Mesendoderm (in vitro differentiated cells): ENCODE measurements around the gene SELPLG.
"Not testable (repeated sequence)": the region's sequence is repeated elsewhere in the genome, so short reads cannot be mapped to it uniquely, and the experiment has no call there.

ENCODE experiments used
- DNase-seq: peaks from one replicate; pipeline ENCODE4 v3.0.0; 2013
- H2AK5ac ChIP-seq: 2 replicates; pipeline ENCODE4 v1.6.1; 2013; ENCODE audit warnings: low read length, inconsistent platforms
- H2BK120ac ChIP-seq: 2 replicates; pipeline ENCODE4 v1.6.1; 2013; ENCODE audit warnings: low read depth, mild to moderate bottlenecking, low read length, moderate library complexity, mixed read lengths
- H2BK15ac ChIP-seq: replicated peaks from 2 replicates; pipeline ENCODE4 v1.6.1; 2013; ENCODE audit warnings: low read depth, mild to moderate bottlenecking, moderate library complexity
- H2BK5ac ChIP-seq: 2 replicates; pipeline ENCODE4 v1.6.1; 2013; ENCODE audit warnings: low read length, inconsistent platforms
- H3K18ac ChIP-seq: 2 replicates; pipeline ENCODE4 v1.6.1; 2013; ENCODE audit warnings: mild to moderate bottlenecking, low read length, mixed read lengths
- H3K23ac ChIP-seq: one replicate; pipeline ENCODE4 v1.6.1; 2013; ENCODE audit warnings: low read length
- H3K27ac ChIP-seq: 2 replicates; pipeline ENCODE4 v1.5.1; 2013; ENCODE audit warnings: low read depth, mild to moderate bottlenecking, inconsistent platforms, low read length, moderate library complexity
- H3K27me3 ChIP-seq: 2 replicates; pipeline ENCODE4 v1.6.1; 2013; ENCODE audit warnings: low read length, control low read depth, mild to moderate bottlenecking, inconsistent platforms; ENCODE audit not compliant: insufficient read depth, poor library complexity
- H3K36me3 ChIP-seq: 2 replicates; pipeline ENCODE4 v1.6.1; 2013; ENCODE audit warnings: low read length, inconsistent platforms; ENCODE audit not compliant: control insufficient read depth, insufficient read depth
- H3K4ac ChIP-seq: one replicate; pipeline ENCODE4 v1.6.1; 2013; ENCODE audit warnings: low read depth, mild to moderate bottlenecking, low read length, moderate library complexity
- H3K4me1 ChIP-seq: 2 replicates; pipeline ENCODE4 v1.6.1; 2013; ENCODE audit warnings: low read depth, low read length, inconsistent platforms; ENCODE audit not compliant: control insufficient read depth
- H3K4me2 ChIP-seq: 2 replicates; pipeline ENCODE4 v1.6.1; 2013; ENCODE audit warnings: low read length
- H3K4me3 ChIP-seq: 2 replicates; pipeline ENCODE4 v1.5.1; 2013; ENCODE audit warnings: mild to moderate bottlenecking, low read length
- H3K56ac ChIP-seq: one replicate; pipeline ENCODE4 v1.6.1; 2013; ENCODE audit warnings: low read length
- H3K79me1 ChIP-seq: 2 replicates; pipeline ENCODE4 v1.6.1; 2013; ENCODE audit warnings: low read length, inconsistent platforms
- H3K79me2 ChIP-seq: 2 replicates; pipeline ENCODE4 v1.6.1; 2013; ENCODE audit warnings: mild to moderate bottlenecking, low read length; ENCODE audit not compliant: control insufficient read depth, insufficient read depth
- H3K9ac ChIP-seq: 2 replicates; pipeline ENCODE4 v1.6.1; 2013; ENCODE audit warnings: low read length, inconsistent platforms
- H4K5ac ChIP-seq: one replicate; pipeline ENCODE4 v1.6.1; 2013; ENCODE audit warnings: low read length
- H4K8ac ChIP-seq: one replicate; pipeline ENCODE4 v1.6.1; 2013; ENCODE audit warnings: low read depth, mild to moderate bottlenecking, control low read depth, low read length, moderate library complexity
- WGBS: extraction: QIAGEN DNeasy Blood & Tissue Kit; methylation state at CpG from one replicate; pipeline ENCODE4 v1.1.7; 2013; ENCODE audit warnings: low lambda C conversion rate, missing lambda C conversion rate; ENCODE audit not compliant: insufficient coverage; ENCODE audit errors: extremely low coverage; 5-methylcytosine and 5-hydroxymethylcytosine counted together

Gene SELPLG

GRCh38 chr12:108590463-108590862 is 43.2 kb downstream of the SELPLG start:
- H3K4me2 ChIP-seq, H3K4me3 ChIP-seq, H3K9ac ChIP-seq: not testable (repeated sequence)

GRCh38 chr12:108589840-108590229 is 43.9 kb downstream of the SELPLG start:
- Histone ChIP-seq H3K4me3 (no peak overlapping the region), H4K8ac (no peak overlapping the region), H2AK5ac (no peak overlapping the region), H3K27me3 (no peaks in the 10 kb centered on the region), H3K4me1 (peaks cover 2% of the 10 kb centered on the region), H3K36me3 (no peaks in the 10 kb centered on the region), H3K9ac (no peak overlapping the region), H2BK120ac (no peak overlapping the region), H3K18ac (no peak overlapping the region), H3K79me2 (no peaks in the 10 kb centered on the region), H3K4me2 (no peak overlapping the region), H3K79me1 (no peaks in the 10 kb centered on the region), H3K4ac (no peak overlapping the region), H2BK5ac (no peak overlapping the region), H3K56ac (no peak overlapping the region), H2BK15ac (no peak overlapping the region), H3K23ac (no peak overlapping the region), H3K27ac (no peak overlapping the region), H4K5ac (no peak overlapping the region)
- DNase-seq: no peak
- WGBS: no CpG with 5 or more reads among the region's 7 CpGs

More at GRCh38 chr12:108590463-108590862, 43.2 kb downstream of the SELPLG start:
- not testable (repeated sequence) for H3K56ac ChIP-seq, H3K4ac ChIP-seq, H4K5ac ChIP-seq, H2BK120ac ChIP-seq, H4K8ac ChIP-seq, H3K27ac ChIP-seq, H3K18ac ChIP-seq, H3K23ac ChIP-seq, H3K4me1 ChIP-seq, H3K27me3 ChIP-seq, H2AK5ac ChIP-seq, H3K79me1 ChIP-seq, H3K79me2 ChIP-seq, H2BK15ac ChIP-seq, H3K36me3 ChIP-seq, H2BK5ac ChIP-seq, DNase-seq
- no CpG with 5 or more reads among the region's 9 CpGs for WGBS

- Histone ChIP-seq H2BK120ac (no peak overlapping the region), H3K27ac (no peak overlapping the region), H2BK5ac (no peak overlapping the region), H3K79me2 (no peaks in the 10 kb centered on the region), H3K4me1 (peaks cover 2% of the 10 kb centered on the region), H3K4me3 (no peak overlapping the region), H4K8ac (no peak overlapping the region), H3K36me3 (no peaks in the 10 kb centered on the region), H3K27me3 (no peaks in the 10 kb centered on the region), H3K9ac (no peak overlapping the region), H3K79me1 (no peaks in the 10 kb centered on the region), H3K18ac (peak overlapping the region; percentile 6), H2BK15ac (no peak overlapping the region), H2AK5ac (no peak overlapping the region), H3K4me2 (no peak overlapping the region), H3K56ac (peak overlapping the region; percentile 65), H4K5ac (no peak overlapping the region), H3K4ac (no peak overlapping the region), H3K23ac (no peak overlapping the region)
- DNase-seq: peak; percentile 37
- no CpG with 5 or more reads among the region's 15 CpGs for WGBS
These were observed 44.5 kb downstream of the SELPLG start for GRCh38 chr12:108589028-108589839.

- no peak overlapping the region for H2AK5ac ChIP-seq
- H3K79me2 ChIP-seq: no peaks in the 10 kb centered on the region
- H2BK120ac ChIP-seq: no peak overlapping the region
- no peak overlapping the region for H3K18ac ChIP-seq
- H3K36me3 ChIP-seq: no peaks in the 10 kb centered on the region
- no peaks in the 10 kb centered on the region for H3K79me1 ChIP-seq
- no peak overlapping the region for H2BK5ac ChIP-seq
- WGBS: no CpG with 5 or more reads among the region's 4 CpGs
- H3K27ac ChIP-seq: no peak overlapping the region
- DNase-seq: no peak
- H3K4me3 ChIP-seq: no peak overlapping the region
- H3K4me2 ChIP-seq: no peak overlapping the region
- no peak overlapping the region for H3K4ac ChIP-seq
- no peak overlapping the region for H4K5ac ChIP-seq
- H3K27me3 ChIP-seq: no peaks in the 10 kb centered on the region
- no peak overlapping the region for H2BK15ac ChIP-seq
- H3K56ac ChIP-seq: no peak overlapping the region
- H3K4me1 ChIP-seq: peaks cover 2% of the 10 kb centered on the region
- no peak overlapping the region for H3K23ac ChIP-seq
- H3K9ac ChIP-seq: no peak overlapping the region
- H4K8ac ChIP-seq: no peak overlapping the region
These were observed 45.9 kb downstream of the SELPLG start for GRCh38 chr12:108587826-108588225.

- WGBS: no CpG with 5 or more reads among the region's 11 CpGs
- H3K27ac ChIP-seq: no peak overlapping the region
- H3K36me3 ChIP-seq: no peaks in the 10 kb centered on the region
These were observed 47.4 kb downstream of the SELPLG start for GRCh38 chr12:108586306-108586705.

GRCh38 chr12:108585864-108586263 is 47.8 kb downstream of the SELPLG start:
- WGBS: no CpG with 5 or more reads among the region's 4 CpGs
- no peaks in the 10 kb centered on the region for H3K79me1 ChIP-seq

More at GRCh38 chr12:108586306-108586705, 47.4 kb downstream of the SELPLG start:
- Histone ChIP-seq H3K56ac (no peak overlapping the region), H3K79me2 (no peaks in the 10 kb centered on the region), H2BK120ac (no peak overlapping the region), H4K5ac (no peak overlapping the region), H3K79me1 (no peaks in the 10 kb centered on the region), H2BK5ac (no peak overlapping the region), H3K4me1 (peaks cover 2% of the 10 kb centered on the region), H2AK5ac (no peak overlapping the region), H3K27me3 (no peaks in the 10 kb centered on the region), H3K9ac (no peak overlapping the region), H4K8ac (no peak overlapping the region), H2BK15ac (no peak overlapping the region), H3K23ac (no peak overlapping the region), H3K4ac (no peak overlapping the region), H3K18ac (no peak overlapping the region), H3K4me2 (no peak overlapping the region), H3K4me3 (no peak overlapping the region)
- no peak for DNase-seq

More at GRCh38 chr12:108585864-108586263, 47.8 kb downstream of the SELPLG start:
- no peaks in the 10 kb centered on the region for H3K79me2 ChIP-seq
- no peak overlapping the region for H2AK5ac ChIP-seq
- no peak overlapping the region for H3K23ac ChIP-seq
- H3K4me1 ChIP-seq: peaks cover 2% of the 10 kb centered on the region
- no peak overlapping the region for H3K4me2 ChIP-seq
- H3K4ac ChIP-seq: no peak overlapping the region
- no peak overlapping the region for H2BK5ac ChIP-seq
- no peak overlapping the region for H4K8ac ChIP-seq
- H3K56ac ChIP-seq: no peak overlapping the region
- H3K9ac ChIP-seq: no peak overlapping the region
- no peak for DNase-seq
- H3K36me3 ChIP-seq: no peaks in the 10 kb centered on the region
- no peak overlapping the region for H3K27ac ChIP-seq
- no peak overlapping the region for H2BK15ac ChIP-seq
- no peak overlapping the region for H2BK120ac ChIP-seq
- no peak overlapping the region for H4K5ac ChIP-seq
- no peak overlapping the region for H3K18ac ChIP-seq
- no peaks in the 10 kb centered on the region for H3K27me3 ChIP-seq
- no peak overlapping the region for H3K4me3 ChIP-seq
